ENCODE measurements around the gene NMT1. TPM values are rescaled to one million over a fixed set of nuclear protein-coding genes. Genes with fewer than 3 reads are reported as not detected.
A peak's percentile ranks its signal among the peaks of the same experiment; 100 is the strongest.

Gene NMT1
- total and polyA plus RNA-seq, 2 of the 13 experiments (the other 11 are each of a cell fraction or from before 2014, with no cell fraction given), result 75.7 to 142 TPM

DNA sequence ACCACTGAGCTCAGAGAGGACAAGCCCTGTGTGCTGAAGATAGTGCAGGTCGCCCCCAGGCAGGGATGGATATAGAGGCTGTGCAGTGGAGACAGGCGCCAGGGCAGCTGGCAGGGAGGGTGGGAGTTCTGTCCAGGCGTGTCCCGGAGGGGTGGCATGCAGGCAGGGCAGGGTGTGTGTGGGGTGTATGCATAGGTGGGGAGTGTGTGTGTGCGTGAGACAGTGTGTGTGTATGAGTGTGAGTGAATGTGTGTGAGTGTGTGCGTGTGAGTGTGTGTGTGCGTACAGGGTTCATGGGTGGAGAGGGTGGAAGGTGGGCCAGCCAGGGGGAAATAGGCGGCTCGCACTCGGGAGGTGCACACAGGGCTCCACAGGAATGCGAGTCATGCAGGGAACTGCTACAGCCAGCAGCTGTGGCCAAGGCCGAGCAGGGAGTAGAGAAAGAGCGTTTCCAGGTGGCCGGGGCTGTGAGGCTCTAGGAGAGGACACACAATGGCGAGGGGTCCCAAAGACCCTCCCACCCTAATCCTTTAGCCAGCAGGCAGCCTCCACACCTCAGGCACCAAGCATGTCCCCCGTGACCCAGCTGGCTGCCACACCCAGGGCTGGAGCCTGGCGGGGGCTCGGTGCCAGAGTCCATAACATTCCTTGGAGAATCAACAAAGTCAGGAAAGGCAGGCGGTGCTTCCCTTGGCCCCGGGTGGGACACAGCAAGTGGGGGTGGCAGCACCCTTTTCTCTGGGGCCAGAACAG lies 66.6 kb downstream of the NMT1 start (continued):
- TF ChIP-seq, protein P1, sequence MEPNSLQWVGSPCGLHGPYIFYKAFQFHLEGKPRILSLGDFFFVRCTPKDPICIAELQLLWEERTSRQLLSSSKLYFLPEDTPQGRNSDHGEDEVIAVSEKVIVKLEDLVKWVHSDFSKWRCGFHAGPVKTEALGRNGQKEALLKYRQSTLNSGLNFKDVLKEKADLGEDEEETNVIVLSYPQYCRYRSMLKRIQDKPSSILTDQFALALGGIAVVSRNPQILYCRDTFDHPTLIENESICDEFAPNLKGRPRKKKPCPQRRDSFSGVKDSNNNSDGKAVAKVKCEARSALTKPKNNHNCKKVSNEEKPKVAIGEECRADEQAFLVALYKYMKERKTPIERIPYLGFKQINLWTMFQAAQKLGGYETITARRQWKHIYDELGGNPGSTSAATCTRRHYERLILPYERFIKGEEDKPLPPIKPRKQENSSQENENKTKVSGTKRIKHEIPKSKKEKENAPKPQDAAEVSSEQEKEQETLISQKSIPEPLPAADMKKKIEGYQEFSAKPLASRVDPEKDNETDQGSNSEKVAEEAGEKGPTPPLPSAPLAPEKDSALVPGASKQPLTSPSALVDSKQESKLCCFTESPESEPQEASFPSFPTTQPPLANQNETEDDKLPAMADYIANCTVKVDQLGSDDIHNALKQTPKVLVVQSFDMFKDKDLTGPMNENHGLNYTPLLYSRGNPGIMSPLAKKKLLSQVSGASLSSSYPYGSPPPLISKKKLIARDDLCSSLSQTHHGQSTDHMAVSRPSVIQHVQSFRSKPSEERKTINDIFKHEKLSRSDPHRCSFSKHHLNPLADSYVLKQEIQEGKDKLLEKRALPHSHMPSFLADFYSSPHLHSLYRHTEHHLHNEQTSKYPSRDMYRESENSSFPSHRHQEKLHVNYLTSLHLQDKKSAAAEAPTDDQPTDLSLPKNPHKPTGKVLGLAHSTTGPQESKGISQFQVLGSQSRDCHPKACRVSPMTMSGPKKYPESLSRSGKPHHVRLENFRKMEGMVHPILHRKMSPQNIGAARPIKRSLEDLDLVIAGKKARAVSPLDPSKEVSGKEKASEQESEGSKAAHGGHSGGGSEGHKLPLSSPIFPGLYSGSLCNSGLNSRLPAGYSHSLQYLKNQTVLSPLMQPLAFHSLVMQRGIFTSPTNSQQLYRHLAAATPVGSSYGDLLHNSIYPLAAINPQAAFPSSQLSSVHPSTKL (CRISPR knock-in tag; IDR thresholded peaks at IDR 0.05), result peak; percentile 76
- TF ChIP-seq ZNF746 (CRISPR knock-in tag; IDR thresholded peaks at IDR 0.05), result peak; percentile 22; the same call in 1 of the 2 replicates
- 0 out of 2 replicates have a peak, but pooled peaks have one; percentile 31 for TF ChIP-seq ZNF709 (CRISPR knock-in tag; IDR thresholded peaks at IDR 0.05)
- peak; percentile 26; the same call in 1 of the 2 replicates for TF ChIP-seq GATAD1 (CRISPR knock-in tag; IDR thresholded peaks at IDR 0.05)
- TF ChIP-seq NR2F6 (IDR thresholded peaks at IDR 0.05), result no peak
- peak; percentile 75; the same call in 1 of the 2 replicates for TF ChIP-seq NR2F6 (CRISPR knock-in tag; IDR thresholded peaks at IDR 0.05)
- TF ChIP-seq, protein P2, sequence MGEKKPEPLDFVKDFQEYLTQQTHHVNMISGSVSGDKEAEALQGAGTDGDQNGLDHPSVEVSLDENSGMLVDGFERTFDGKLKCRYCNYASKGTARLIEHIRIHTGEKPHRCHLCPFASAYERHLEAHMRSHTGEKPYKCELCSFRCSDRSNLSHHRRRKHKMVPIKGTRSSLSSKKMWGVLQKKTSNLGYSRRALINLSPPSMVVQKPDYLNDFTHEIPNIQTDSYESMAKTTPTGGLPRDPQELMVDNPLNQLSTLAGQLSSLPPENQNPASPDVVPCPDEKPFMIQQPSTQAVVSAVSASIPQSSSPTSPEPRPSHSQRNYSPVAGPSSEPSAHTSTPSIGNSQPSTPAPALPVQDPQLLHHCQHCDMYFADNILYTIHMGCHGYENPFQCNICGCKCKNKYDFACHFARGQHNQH (CRISPR knock-in tag; IDR thresholded peaks at IDR 0.05), result peak; percentile 42; the same call in 1 of the 2 replicates
- no peak for TF ChIP-seq TBX2 (CRISPR knock-in tag; IDR thresholded peaks at IDR 0.05; ENCODE audit: borderline replicate concordance)
- TF ChIP-seq YEATS4 (CRISPR knock-in tag; IDR thresholded peaks at IDR 0.05; ENCODE audit: borderline replicate concordance), result peak; percentile 58; the same call in 1 of the 2 replicates
- TF ChIP-seq, protein P3, sequence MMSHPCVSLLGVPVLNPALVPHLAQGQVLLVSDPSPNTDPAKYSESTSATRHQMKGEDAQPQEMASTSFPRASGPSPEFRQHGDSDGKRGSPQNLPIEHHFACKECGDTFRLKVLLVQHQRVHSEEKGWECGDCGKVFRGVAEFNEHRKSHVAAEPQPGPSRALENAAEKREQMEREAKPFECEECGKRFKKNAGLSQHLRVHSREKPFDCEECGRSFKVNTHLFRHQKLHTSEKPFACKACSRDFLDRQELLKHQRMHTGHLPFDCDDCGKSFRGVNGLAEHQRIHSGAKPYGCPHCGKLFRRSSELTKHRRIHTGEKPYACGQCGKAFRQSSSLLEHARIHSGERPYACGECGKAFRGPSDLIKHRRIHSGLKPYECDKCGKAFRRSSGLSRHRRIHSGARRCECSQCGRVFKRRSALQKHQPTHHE (CRISPR knock-in tag; IDR thresholded peaks at IDR 0.05; ENCODE audit: borderline replicate concordance), result no peak
- peak; percentile 36; the same call in 1 of the 2 replicates for TF ChIP-seq ZBTB20 (CRISPR knock-in tag; IDR thresholded peaks at IDR 0.05; ENCODE audit: borderline replicate concordance, low read depth)
- peak; percentile 65; the same call in 1 of the 2 replicates for TF ChIP-seq HNF4G (IDR thresholded peaks at IDR 0.05; ENCODE audit: borderline replicate concordance, low read depth, low read length)
- TF ChIP-seq HNF4G (CRISPR knock-in tag; IDR thresholded peaks at IDR 0.05; ENCODE audit: borderline replicate concordance, low read depth), result 0 out of 2 replicates have a peak, but pooled peaks have one; percentile 35
- peak; percentile 47; the same call in 1 of the 2 replicates for TF ChIP-seq GFI1 (CRISPR knock-in tag; IDR thresholded peaks at IDR 0.05; ENCODE audit: borderline replicate concordance)
- TF ChIP-seq, protein P4, sequence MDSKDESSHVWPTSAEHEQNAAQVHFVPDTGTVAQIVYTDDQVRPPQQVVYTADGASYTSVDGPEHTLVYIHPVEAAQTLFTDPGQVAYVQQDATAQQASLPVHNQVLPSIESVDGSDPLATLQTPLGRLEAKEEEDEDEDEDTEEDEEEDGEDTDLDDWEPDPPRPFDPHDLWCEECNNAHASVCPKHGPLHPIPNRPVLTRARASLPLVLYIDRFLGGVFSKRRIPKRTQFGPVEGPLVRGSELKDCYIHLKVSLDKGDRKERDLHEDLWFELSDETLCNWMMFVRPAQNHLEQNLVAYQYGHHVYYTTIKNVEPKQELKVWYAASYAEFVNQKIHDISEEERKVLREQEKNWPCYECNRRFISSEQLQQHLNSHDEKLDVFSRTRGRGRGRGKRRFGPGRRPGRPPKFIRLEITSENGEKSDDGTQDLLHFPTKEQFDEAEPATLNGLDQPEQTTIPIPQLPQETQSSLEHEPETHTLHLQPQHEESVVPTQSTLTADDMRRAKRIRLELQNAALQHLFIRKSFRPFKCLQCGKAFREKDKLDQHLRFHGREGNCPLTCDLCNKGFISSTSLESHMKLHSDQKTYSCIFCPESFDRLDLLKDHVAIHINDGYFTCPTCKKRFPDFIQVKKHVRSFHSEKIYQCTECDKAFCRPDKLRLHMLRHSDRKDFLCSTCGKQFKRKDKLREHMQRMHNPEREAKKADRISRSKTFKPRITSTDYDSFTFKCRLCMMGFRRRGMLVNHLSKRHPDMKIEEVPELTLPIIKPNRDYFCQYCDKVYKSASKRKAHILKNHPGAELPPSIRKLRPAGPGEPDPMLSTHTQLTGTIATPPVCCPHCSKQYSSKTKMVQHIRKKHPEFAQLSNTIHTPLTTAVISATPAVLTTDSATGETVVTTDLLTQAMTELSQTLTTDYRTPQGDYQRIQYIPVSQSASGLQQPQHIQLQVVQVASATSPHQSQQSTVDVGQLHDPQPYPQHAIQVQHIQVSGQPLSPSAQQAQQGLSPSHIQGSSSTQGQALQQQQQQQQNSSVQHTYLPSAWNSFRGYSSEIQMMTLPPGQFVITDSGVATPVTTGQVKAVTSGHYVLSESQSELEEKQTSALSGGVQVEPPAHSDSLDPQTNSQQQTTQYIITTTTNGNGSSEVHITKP (CRISPR knock-in tag; IDR thresholded peaks at IDR 0.05; ENCODE audit: low read depth), result peak; percentile 47; the same call in 1 of the 2 replicates
- TF ChIP-seq ZNF335 (CRISPR knock-in tag; IDR thresholded peaks at IDR 0.05), result no peak
- peak; percentile 21; the same call in 1 of the 2 replicates for TF ChIP-seq ZNF225 (CRISPR knock-in tag; IDR thresholded peaks at IDR 0.05)

Measured in HepG2 (cell line).